Panc1 (cell line): ENCODE data around the gene LIN7C. TPM values are rescaled to one million over a fixed set of nuclear protein-coding genes. Genes with fewer than 3 reads are reported as not detected.

Experiments
- ATAC-seq: fragments of 200-7000 bp; cut with Tn5 transposase; 2 replicates; pipeline ENCODE4 v1.9.1; 2020; ENCODE audit warnings: mild to moderate bottlenecking, moderate library complexity
- BruUV-seq: library from RNA; stranded (reverse); fragments of 400-500 nt; replicated peaks from 2 replicates; lab custom pipeline; 2021; lab: Mats Ljungman, UMichigan
- CTCF ChIA-PET: fragments of 300-600 bp; sonication (Branson Sonifier 250); formaldehyde crosslinking; loops from one replicate; lab custom pipeline; 2022; ENCODE audit warnings: antibody characterized with exemption; lab: Charles Lee
- POLR2A ChIA-PET: fragments of 300-600 bp; sonication (Branson Sonifier 250); formaldehyde crosslinking; loops from one replicate; lab custom pipeline; 2022; ENCODE audit warnings: antibody characterized with exemption; lab: Charles Lee
- DNase-seq: peaks from one replicate; pipeline ENCODE4 v3.0.0-alpha.2; 2010; ENCODE audit warnings: low read depth, low spot score
- H3K27ac ChIP-seq: 2 replicates; pipeline ENCODE4 v1.5.1; 2011; ENCODE audit warnings: mild to moderate bottlenecking, low read length, inconsistent platforms
- H3K27me3 ChIP-seq: fragments of 200-500 bp; sonication (Bioruptor generic); 2 replicates; pipeline ENCODE4 v1.6.0; 2014; ENCODE audit warnings: low read length, inconsistent platforms; ENCODE audit not compliant: control insufficient read depth, insufficient read depth
- H3K36me3 ChIP-seq: fragments of 200-500 bp; sonication (Bioruptor generic); 2 replicates; pipeline ENCODE4 v1.5.1; 2014; ENCODE audit warnings: inconsistent platforms, mild to moderate bottlenecking, low read length, moderate library complexity; ENCODE audit not compliant: control insufficient read depth, insufficient read depth
- H3K4me1 ChIP-seq: 2 replicates; pipeline ENCODE4 v1.5.1; 2011; ENCODE audit warnings: inconsistent platforms, mild to moderate bottlenecking, low read length, moderate library complexity; ENCODE audit not compliant: control insufficient read depth, insufficient read depth
- H3K4me3 ChIP-seq, 2 experiments: 2 replicates each; pipeline ENCODE4 v1.5.1; 2011 to 2012; ENCODE audit warnings: low read depth in 2 of 2, low read length in 2 of 2, mild to moderate bottlenecking in 2 of 2, inconsistent platforms in 1 of 2, moderate library complexity in 1 of 2
- H3K9me3 ChIP-seq: fragments of 200-500 bp; sonication (Bioruptor generic); 2 replicates; pipeline ENCODE4 v1.5.1; 2014; ENCODE audit warnings: low read depth, mild to moderate bottlenecking, inconsistent platforms, low read length, moderate library complexity; ENCODE audit not compliant: control insufficient read depth, insufficient read depth
- POLR2AphosphoS5 ChIP-seq: IDR thresholded peaks from 2 replicates; pipeline ENCODE4 v1.6.1; 2012; ENCODE audit warnings: mild to moderate bottlenecking, low read depth, low read length, moderate library complexity
- SIN3A ChIP-seq: IDR thresholded peaks from 2 replicates; pipeline ENCODE4 v1.6.1; 2012; ENCODE audit warnings: low read depth, mild to moderate bottlenecking, low read length, moderate library complexity, borderline replicate concordance; ENCODE audit not compliant: insufficient read depth
- TCF7L2 ChIP-seq: IDR thresholded peaks from 2 replicates; pipeline ENCODE4 v1.6.1; 2011; ENCODE audit warnings: mild to moderate bottlenecking, low read depth, low read length, inconsistent platforms
- in situ Hi-C: cut with HindIII; loops from 2 replicates; pipeline ENCODE4 v1.10.0; 2016; ENCODE audit warnings: low sequenced_read_pairs, low pct_unique_long_range_greater_than_20kb
- intact Hi-C: fragments of 100-400 bp; cut with micrococcal nuclease; formaldehyde crosslinking; loops from one replicate; pipeline ENCODE4 v1.10.0; 2022; ENCODE audit not compliant: unreplicated experiment
- total RNA-seq: library from RNA; stranded (reverse); gene quantifications from one replicate; pipeline ENCODE4 v1.2.1, GENCODE V29; 2021; ENCODE audit not compliant: unreplicated experiment
- TF ChIP-seq, protein P1 (sequence below): fragments of 450-650 bp; IDR thresholded peaks from 2 replicates; pipeline ENCODE4 v1.5.1; 2017; ENCODE audit warnings: mild to moderate bottlenecking
- TF ChIP-seq, protein P2 (sequence below), 2 experiments: IDR thresholded peaks; 2 replicates each; pipeline ENCODE4 v1.6.1; 2011 to 2012; ENCODE audit warnings: low read depth in 2 of 2, control low read depth in 1 of 2, low read length in 1 of 2, mild to moderate bottlenecking in 1 of 2, moderate library complexity in 1 of 2; ENCODE audit not compliant: insufficient read depth in 1 of 2

LIN7C gene
- total RNA-seq, 1 experiment from 2014 or later, result 44.2 TPM

DNA sequence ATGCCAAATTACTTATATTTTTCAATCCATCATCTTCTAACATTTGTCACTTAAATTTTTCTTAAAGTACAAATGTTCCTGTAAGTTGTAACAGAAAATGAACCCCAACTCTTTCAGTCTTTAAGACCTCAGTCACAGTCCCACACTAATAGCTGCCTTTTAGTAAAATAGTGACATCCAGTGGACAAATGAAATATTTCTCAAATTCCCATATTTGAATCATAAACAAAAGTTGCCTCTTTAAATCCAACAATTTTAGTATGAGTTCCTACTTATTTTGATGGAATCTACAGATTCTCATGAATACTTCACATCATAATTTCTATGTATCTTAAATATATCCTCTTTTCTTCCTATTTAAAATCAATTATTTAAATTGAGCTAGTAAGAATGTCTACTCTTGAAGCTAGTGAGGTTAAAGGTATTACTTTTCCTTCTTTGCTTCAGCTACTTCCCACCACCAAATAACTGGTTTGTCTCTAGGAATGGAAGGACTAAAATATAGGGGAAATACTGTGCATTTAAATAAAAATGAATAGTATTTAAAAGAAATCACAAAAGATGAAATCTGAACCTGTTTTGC lies 9.2 kb downstream of the LIN7C start:
- ATAC-seq, result no peak
- no peak for DNase-seq
- H3K27me3 ChIP-seq, result no peaks in the 10 kb centered on the region
- no peaks in the 10 kb centered on the region for H3K9me3 ChIP-seq
- H3K4me3 ChIP-seq, result no peak overlapping the region
- CTCF ChIA-PET, result interaction anchor here (0.6 to 1.7 kb wide), 5 partner anchors 24 to 338 kb away, joined by 3 to 7 read pairs (median 3); partner anchors contain the start of gene LGR4
- intact Hi-C loops, result no loop called here
- TF ChIP-seq TCF7L2, result no peak
- TF ChIP-seq, protein P1, sequence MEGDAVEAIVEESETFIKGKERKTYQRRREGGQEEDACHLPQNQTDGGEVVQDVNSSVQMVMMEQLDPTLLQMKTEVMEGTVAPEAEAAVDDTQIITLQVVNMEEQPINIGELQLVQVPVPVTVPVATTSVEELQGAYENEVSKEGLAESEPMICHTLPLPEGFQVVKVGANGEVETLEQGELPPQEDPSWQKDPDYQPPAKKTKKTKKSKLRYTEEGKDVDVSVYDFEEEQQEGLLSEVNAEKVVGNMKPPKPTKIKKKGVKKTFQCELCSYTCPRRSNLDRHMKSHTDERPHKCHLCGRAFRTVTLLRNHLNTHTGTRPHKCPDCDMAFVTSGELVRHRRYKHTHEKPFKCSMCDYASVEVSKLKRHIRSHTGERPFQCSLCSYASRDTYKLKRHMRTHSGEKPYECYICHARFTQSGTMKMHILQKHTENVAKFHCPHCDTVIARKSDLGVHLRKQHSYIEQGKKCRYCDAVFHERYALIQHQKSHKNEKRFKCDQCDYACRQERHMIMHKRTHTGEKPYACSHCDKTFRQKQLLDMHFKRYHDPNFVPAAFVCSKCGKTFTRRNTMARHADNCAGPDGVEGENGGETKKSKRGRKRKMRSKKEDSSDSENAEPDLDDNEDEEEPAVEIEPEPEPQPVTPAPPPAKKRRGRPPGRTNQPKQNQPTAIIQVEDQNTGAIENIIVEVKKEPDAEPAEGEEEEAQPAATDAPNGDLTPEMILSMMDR, result peak; percentile 59; the same call in 1 of the 2 replicates
- no peak for TF ChIP-seq SIN3A
- H3K4me1 ChIP-seq, result no peaks in the 10 kb centered on the region
- no peak overlapping the region for H3K27ac ChIP-seq
- H3K36me3 ChIP-seq, result peaks cover 47% of the 10 kb centered on the region
- BruUV-seq, result no TSS peak
- POLR2A ChIA-PET, result interaction anchor here (0.6 kb wide), 1 partner anchor 745 kb away, joined by 3 read pairs; no protein-coding TSS in a partner anchor
- in situ Hi-C loops, result no loop called here

DNA sequence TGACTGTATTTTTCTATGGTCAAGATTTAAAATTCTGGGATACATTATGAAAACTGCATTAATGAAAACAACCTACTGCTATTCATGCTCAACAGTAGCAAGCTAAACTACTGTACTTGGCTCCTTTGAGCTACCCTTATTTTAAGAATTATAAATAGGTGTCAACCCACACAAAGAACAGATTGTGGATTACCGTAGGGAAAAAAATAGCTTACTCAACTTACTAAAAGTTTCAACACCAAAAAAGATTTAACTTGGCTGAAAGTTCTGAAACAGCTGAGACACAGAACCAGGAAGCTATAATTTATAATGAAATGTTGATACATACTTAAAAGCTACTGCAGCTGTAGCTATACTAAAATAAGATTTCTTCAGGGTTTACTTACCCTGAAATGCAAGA lies 10.1 kb downstream of the LIN7C start:
- ATAC-seq (no peak), DNase-seq (no peak)
- TF ChIP-seq, protein P1, result no peak
- no peak for TF ChIP-seq TCF7L2
- TF ChIP-seq, protein P2, sequence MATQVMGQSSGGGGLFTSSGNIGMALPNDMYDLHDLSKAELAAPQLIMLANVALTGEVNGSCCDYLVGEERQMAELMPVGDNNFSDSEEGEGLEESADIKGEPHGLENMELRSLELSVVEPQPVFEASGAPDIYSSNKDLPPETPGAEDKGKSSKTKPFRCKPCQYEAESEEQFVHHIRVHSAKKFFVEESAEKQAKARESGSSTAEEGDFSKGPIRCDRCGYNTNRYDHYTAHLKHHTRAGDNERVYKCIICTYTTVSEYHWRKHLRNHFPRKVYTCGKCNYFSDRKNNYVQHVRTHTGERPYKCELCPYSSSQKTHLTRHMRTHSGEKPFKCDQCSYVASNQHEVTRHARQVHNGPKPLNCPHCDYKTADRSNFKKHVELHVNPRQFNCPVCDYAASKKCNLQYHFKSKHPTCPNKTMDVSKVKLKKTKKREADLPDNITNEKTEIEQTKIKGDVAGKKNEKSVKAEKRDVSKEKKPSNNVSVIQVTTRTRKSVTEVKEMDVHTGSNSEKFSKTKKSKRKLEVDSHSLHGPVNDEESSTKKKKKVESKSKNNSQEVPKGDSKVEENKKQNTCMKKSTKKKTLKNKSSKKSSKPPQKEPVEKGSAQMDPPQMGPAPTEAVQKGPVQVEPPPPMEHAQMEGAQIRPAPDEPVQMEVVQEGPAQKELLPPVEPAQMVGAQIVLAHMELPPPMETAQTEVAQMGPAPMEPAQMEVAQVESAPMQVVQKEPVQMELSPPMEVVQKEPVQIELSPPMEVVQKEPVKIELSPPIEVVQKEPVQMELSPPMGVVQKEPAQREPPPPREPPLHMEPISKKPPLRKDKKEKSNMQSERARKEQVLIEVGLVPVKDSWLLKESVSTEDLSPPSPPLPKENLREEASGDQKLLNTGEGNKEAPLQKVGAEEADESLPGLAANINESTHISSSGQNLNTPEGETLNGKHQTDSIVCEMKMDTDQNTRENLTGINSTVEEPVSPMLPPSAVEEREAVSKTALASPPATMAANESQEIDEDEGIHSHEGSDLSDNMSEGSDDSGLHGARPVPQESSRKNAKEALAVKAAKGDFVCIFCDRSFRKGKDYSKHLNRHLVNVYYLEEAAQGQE (IDR thresholded peaks at IDR 0.05; ENCODE audit: insufficient read depth in 1 of 2, low read depth in 2 of 2, low read length in 1 of 2), result no peak
- TF ChIP-seq SIN3A, result no peak
- TF ChIP-seq POLR2AphosphoS5, result no peak
- Histone ChIP-seq H3K4me3 (no peak overlapping the region), H3K27ac (no peak overlapping the region), H3K9me3 (no peaks in the 10 kb centered on the region), H3K4me1 (no peaks in the 10 kb centered on the region), H3K36me3 (peaks cover 47% of the 10 kb centered on the region), H3K27me3 (no peaks in the 10 kb centered on the region)
- intact Hi-C loops, result no loop called here
- in situ Hi-C loops, result no loop called here
- ChIA-PET CTCF (interaction anchor here (0.6 to 1.7 kb wide), 4 partner anchors 11 to 337 kb away, joined by 3 to 7 read pairs (median 3); no protein-coding TSS in a partner anchor), POLR2A (interaction anchor here (0.6 kb wide), 2 partner anchors 19 to 208 kb away, joined by 3 to 9 read pairs; no protein-coding TSS in a partner anchor)
- TSS peak; percentile 30 for BruUV-seq
